ENCODE measurements around the gene STUM.
"Not testable (repeated sequence)": the region's sequence is repeated elsewhere in the genome, so short reads cannot be mapped to it uniquely, and the experiment has no call there.

The STUM gene

GRCh38 chr1:226548256-226549093 lies at the start of gene STUM:
Gene STUM (plus strand): TSS chr1:226548764. CDS start chr1:226548905, 141 bp downstream.
- no peak for DNase-seq (ENCODE audit: low read depth, low spot score)
- H3K27ac ChIP-seq = no peak within 1 kb of the TSS

DNA sequence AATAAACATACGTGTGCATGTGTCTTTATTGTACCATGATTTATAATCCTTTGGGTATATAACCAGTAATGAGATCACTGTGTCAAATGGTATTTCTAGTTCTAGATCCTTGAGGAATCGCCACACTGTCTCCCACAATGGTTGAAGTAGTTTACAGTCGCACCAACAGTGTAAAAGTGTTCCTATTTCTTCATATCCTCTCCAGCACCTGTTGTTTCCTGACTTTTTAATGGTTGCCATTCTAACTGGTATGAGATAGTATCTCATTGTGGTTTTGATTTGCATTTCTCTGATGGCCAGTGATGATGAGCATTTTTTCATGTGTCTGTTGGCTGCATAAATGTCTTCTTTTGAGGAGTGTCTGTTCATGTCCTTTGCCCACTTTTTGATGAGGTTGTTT lies 48.9 kb upstream of the STUM start:
- not testable (repeated sequence) for H3K27ac ChIP-seq; DNase-seq (ENCODE audit: low read depth, low spot score)

GRCh38 chr1:226506021-226506420 lies 42.5 kb upstream of the STUM start:
- DNase-seq (ENCODE audit: low read depth, low spot score) = no peak
- no peak overlapping the region for H3K27ac ChIP-seq

- DNase-seq (ENCODE audit: low read depth, low spot score) = no peak
- H3K27ac ChIP-seq = no peak overlapping the region
Measured at GRCh38 chr1:226506921-226507320, 41.6 kb upstream of the STUM start.

GRCh38 chr1:226510453-226510852 lies 38.1 kb upstream of the STUM start:
- no peak overlapping the region for H3K27ac ChIP-seq
- DNase-seq (ENCODE audit: low read depth, low spot score) = no peak

DNA sequence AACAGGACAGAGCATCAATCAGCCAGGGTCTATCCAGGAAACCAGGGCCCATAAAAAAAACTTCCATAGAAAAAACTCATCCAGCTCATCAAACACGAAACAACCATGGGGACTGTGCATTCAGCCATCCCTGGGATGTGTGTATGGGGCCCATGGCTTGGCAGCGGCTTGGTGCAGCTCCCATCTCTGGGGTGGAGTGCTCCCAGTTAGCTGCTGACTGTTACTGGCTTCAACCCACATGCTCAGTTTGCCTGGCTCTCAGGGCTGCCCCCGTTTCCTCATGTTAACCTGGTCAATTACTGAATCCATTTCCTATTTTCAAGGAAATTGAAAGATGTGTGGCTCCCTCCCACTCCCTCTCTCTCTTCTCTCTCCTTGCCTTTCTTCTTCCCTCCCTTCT lies 37.3 kb upstream of the STUM start:
- no peak for DNase-seq (ENCODE audit: low read depth, low spot score)
- H3K27ac ChIP-seq = no peak overlapping the region

- DNase-seq (ENCODE audit: low read depth, low spot score) = peak; percentile 31
- H3K27ac ChIP-seq = no peak overlapping the region
Measured at GRCh38 chr1:226512076-226512728, 36.4 kb upstream of the STUM start.

DNA sequence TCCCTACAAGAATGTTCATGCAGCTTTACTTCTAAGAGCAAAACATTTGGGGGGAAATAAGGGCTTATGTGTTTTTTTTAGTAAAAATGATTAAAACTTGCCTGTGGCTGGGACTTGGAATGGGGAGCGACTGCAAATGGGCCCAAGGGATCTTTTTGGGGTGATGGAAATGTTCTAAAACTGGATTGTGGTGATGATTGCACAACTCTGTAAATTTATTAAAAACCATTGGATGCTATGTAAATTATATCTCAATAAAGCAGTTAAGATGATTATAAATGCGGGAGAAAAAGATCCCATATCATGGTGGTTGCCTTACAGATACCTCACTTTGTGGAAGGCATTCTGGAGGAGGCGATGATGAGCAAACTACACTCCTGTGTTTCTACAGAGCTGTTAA lies 30.2 kb upstream of the STUM start:
- no peak overlapping the region for H3K27ac ChIP-seq
- no peak for DNase-seq (ENCODE audit: low read depth, low spot score)

DNA sequence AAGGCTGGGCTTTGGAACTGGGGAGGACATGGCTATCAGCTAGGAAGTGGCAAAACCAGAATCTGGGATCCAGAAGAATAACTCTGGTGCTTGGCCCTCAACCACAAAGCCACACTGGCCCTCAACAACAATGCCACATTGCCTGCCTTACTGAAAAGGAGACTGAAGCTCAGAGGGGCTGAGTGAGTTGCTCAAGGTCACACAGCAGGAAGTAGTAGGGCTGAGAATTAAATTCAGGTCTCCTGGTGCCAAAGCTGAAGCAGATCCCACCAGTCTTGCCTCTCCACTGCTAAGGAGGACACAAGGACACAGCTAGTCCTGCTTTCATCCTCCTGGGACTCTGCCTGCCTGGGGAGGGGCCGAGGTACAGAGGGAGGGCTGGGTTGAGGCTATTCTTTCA lies 29.4 kb upstream of the STUM start:
- DNase-seq (ENCODE audit: low read depth, low spot score) = no peak
- H3K27ac ChIP-seq = no peak overlapping the region

- DNase-seq (ENCODE audit: low read depth, low spot score) = no peak
- H3K27ac ChIP-seq = no peak overlapping the region
Measured at GRCh38 chr1:226519716-226520598, 28.6 kb upstream of the STUM start.

DNA sequence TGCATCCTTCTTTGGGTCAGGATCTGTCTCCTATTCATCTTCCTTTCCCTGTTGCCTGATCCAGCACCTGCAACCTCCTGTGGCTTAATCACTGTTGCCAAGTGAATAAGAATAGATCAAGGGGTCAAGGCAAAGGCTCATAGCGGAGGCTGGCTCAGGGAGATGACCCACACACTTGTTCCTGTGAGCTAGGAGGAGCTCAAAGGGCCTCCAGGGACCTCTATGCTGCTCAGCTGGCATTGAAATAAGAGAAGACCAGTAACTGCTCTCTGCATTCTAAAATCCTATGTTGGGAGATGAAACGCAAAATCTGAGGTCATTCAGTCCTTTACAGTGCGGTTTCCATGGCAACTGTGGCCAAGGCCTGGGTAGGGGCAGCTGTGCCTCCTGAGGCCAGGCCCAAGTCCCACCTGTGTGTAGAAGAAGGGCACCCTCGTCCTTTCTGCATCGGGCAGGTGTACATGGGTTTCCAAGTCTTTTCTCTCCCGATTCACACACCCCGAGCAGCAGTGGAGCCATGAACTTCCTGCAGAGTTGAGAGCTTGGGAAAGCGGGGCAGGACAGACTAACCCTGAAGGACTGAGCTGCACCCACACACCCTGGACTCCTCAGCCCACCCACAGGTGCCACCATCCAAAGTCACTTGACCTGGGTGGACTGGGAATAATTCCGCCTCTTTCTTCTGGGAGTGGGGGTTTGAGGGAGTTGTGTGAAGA lies 27.8 kb upstream of the STUM start:
- no peak for DNase-seq (ENCODE audit: low read depth, low spot score)
- H3K27ac ChIP-seq = no peak overlapping the region

DNA sequence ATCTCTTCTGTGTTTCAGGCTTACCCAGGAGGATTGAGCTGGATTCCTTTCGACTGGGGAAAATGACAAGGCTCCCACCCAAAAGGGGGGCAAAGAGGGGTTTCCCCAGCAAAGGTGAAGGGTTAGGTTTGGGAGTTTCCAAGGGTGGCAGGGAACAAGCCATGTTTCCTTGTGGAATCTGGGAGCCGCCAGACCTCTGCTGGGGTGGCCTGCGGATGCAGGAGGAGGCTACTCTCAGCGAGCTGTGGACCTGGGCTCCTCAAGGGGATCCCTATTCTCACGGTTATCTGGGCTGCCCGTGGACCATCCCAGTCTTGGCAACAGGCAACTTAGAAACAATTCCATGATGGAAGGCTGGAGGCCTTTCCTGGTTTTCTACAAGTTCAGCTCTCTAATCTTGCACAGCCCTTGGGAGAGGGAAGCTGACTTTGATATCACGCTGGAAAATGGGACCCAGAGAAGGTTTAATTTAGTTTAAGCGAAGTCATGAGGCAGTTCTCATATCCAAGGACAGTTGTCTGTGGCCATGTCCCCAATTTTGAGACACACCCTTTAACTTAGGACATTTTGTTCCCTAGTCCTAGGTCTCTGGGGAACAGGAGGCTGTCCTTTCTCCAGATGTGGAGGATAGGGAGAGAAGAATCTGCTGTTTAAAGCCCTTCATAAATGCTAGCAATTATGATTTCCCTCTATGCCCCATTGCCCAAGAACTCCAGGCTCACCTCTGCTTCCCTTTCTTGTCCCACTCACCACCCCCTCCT lies 24.7 kb upstream of the STUM start:
- no peak for DNase-seq (ENCODE audit: low read depth, low spot score)
- no peak overlapping the region for H3K27ac ChIP-seq

DNA sequence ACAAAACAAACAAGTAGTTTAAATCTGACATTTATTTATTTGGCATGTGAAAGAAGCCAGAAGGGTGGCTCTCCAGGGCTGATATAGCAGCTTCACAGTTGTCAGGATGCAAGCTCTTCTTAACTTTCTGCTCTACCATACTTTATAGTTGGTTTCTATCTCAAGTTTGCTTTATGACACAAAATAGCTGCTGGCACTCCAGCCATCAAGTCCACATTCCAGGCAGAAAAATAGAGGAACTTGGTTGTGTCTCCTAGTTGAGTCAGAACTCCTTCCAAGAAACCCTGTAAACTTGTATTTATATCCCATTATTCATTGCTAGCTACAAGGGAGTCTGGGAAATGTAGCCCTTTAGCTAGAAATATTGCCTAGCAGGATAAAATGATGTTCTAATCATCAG lies 24.0 kb upstream of the STUM start:
- H3K27ac ChIP-seq = no peak overlapping the region
- DNase-seq (ENCODE audit: low read depth, low spot score) = no peak

- H3K27ac ChIP-seq = no peak overlapping the region
Measured at GRCh38 chr1:226525750-226526149, 22.8 kb upstream of the STUM start.

GRCh38 chr1:226526801-226527595 lies 21.6 kb upstream of the STUM start:
- H3K27ac ChIP-seq = no peak overlapping the region
- DNase-seq (ENCODE audit: low read depth, low spot score) = no peak

More at GRCh38 chr1:226525750-226526149, 22.8 kb upstream of the STUM start:
- DNase-seq (ENCODE audit: low read depth, low spot score) = no peak

DNA sequence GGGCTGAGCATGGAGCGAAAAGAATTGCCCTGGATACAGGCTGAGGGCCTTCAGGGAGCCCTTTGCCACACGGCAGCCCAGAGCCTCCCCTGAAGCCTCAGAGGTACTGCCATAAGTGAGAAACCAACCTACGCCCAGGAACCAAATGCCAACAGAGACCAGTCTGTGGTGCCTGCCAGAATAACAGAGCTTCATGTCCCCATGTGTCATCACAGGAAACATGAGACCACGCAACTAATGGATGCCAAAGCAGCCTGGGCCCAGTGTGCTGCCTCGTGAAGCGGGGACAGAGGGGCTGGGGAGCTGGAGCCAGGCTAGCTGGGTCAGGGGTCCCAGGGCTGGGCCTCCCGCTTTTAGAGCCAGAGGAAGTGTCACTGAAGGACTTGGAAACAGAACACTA lies 18.7 kb upstream of the STUM start:
- DNase-seq (ENCODE audit: low read depth, low spot score) = no peak

DNA sequence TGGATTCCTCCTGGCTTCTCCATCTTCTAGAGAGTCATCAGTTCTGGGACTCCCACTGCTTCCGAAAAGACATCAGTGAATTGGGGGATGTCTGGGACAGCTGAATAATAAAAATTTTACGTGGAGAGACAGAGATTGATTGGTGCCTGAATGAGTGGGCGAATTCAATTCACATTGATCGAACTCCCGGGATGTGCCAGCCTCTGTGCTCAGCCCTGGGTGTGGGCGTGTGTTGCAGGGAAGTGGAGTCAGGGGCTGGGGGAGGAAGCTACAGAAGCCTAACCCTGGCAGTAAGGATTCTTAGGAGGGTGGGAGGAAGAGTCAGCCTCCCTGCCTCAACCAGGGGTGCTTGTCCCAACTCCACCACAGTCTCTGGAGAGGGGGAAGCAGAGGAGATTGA lies 18.0 kb upstream of the STUM start:
- no peak overlapping the region for H3K27ac ChIP-seq
- DNase-seq (ENCODE audit: low read depth, low spot score) = no peak

More for the DNA sequence above, 18.7 kb upstream of the STUM start:
- H3K27ac ChIP-seq = no peak overlapping the region

- no peak for DNase-seq (ENCODE audit: low read depth, low spot score)
- no peak overlapping the region for H3K27ac ChIP-seq
Measured at GRCh38 chr1:226531360-226532093, 17.0 kb upstream of the STUM start.

Measured in epithelial cell of prostate (primary cell).